ENCODE data around the gene RBP4.

- TF ChIP-seq EZH2 (IDR thresholded peaks at IDR 0.05) (no peak), POLR2AphosphoS5 (IDR thresholded peaks at IDR 0.05; ENCODE audit: borderline replicate concordance, low read depth, low read length) (no peak)
These were observed 1.7 kb downstream of the RBP4 start for GRCh38 chr10:93599335-93599734.
